ENCODE measurements around the gene GABRG3. TPM values are rescaled to one million over a fixed set of nuclear protein-coding genes. Genes with fewer than 3 reads are reported as not detected.

The GABRG3 gene
- total and polyA plus RNA-seq, 9 of the 15 experiments (the other 6 are each of a cell fraction or from before 2014, with no cell fraction given): 4.0 to 15.1 (median 11.2) TPM

DNA sequence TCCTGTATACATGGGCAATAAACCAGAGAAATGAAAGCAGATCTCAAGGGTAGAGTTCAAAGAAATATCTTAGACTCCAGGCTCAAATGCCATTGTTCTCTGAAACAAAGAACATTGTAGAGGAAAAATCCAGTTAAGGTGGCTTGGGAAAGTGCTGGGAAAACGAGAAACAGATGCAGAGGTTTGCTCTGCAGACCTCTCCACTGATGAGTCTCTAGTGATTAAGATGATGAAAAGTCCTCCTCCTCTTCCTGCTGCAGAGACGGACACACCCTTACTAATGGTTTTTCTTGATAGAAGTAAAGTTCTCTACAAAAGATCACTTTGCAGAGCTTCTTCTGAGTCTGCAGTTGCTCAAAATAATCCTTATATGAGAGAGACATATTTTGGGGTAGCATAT lies 264.7 kb downstream of the GABRG3 start:
- intact Hi-C loops (cut with micrococcal nuclease): no loop called here
- Histone ChIP-seq H3K36me3 (ENCODE audit: control insufficient read depth, insufficient read depth, low read length) (no peaks in the 10 kb centered on the region), H2AFZ (ENCODE audit: low read depth, low read length) (no peak overlapping the region), H3K9me1 (ENCODE audit: control insufficient read depth, insufficient read depth, low read length) (no peaks in the 10 kb centered on the region), H3K4me1 (replicated peaks in 1 of 2; ENCODE audit: control insufficient read depth in 2 of 2, insufficient read depth in 2 of 2, low read length in 2 of 2) (peaks cover 0 to 3% of the 10 kb centered on the region in 2 experiments; a peak in 2 of 5 replicates), H3K9me3 (replicated peaks; ENCODE audit: control insufficient read depth, insufficient read depth, low read depth, low read length) (no peaks in the 10 kb centered on the region), H3K9ac (ENCODE audit: insufficient read depth in 1 of 2, low read depth in 2 of 2, low read length in 2 of 2) (no peak overlapping the region), H3K4me2 (ENCODE audit: insufficient read depth, low read length) (no peak overlapping the region), H3K27me3 (ENCODE audit: control insufficient read depth in 2 of 2, insufficient read depth in 2 of 2, low read length in 2 of 2) (no peaks in the 10 kb centered on the region), H3K79me2 (ENCODE audit: control insufficient read depth, insufficient read depth, low read length) (no peaks in the 10 kb centered on the region), H4K20me1 (replicated peaks; ENCODE audit: control insufficient read depth, insufficient read depth, low read length) (peaks cover 3% of the 10 kb centered on the region), H3K4me3 (no peak overlapping the region), H3K27ac (ENCODE audit: extremely low read depth, low read depth, low read length) (no peak overlapping the region)
- in situ Hi-C loops (cut with MboI): no loop called here
- no peak for DNase-seq (ENCODE audit: extremely low read depth in 1 of 4, low spot score in 3 of 4)
- no peak for FAIRE-seq
- ChIA-PET CTCF (ENCODE audit: low intra/inter-chr PET ratio) (no interaction called here), POLR2A (no interaction called here)
- TF ChIP-seq MTF1 (CRISPR knock-in tag; IDR thresholded peaks at IDR 0.05; ENCODE audit: borderline replicate concordance) (no peak), RUNX1 (IDR thresholded peaks at IDR 0.05; ENCODE audit: low read depth) (no peak), HEY1 (CRISPR knock-in tag; IDR thresholded peaks at IDR 0.05; ENCODE audit: borderline replicate concordance) (no peak), ZNF282 (CRISPR knock-in tag; IDR thresholded peaks at IDR 0.05) (no peak), HCFC1 (IDR thresholded peaks at IDR 0.05; ENCODE audit: low read depth, low read length) (no peak), CBX3 (IDR thresholded peaks at IDR 0.05; ENCODE audit: borderline replicate concordance in 1 of 2, low read length in 2 of 2) (no peak), MYNN (IDR thresholded peaks at IDR 0.05) (no peak), MYNN (CRISPR knock-in tag; IDR thresholded peaks at IDR 0.05) (no peak), POLR2B (IDR thresholded peaks at IDR 0.05; ENCODE audit: low read depth, partially characterized antibody) (no peak)
- TF ChIP-seq, protein P1, sequence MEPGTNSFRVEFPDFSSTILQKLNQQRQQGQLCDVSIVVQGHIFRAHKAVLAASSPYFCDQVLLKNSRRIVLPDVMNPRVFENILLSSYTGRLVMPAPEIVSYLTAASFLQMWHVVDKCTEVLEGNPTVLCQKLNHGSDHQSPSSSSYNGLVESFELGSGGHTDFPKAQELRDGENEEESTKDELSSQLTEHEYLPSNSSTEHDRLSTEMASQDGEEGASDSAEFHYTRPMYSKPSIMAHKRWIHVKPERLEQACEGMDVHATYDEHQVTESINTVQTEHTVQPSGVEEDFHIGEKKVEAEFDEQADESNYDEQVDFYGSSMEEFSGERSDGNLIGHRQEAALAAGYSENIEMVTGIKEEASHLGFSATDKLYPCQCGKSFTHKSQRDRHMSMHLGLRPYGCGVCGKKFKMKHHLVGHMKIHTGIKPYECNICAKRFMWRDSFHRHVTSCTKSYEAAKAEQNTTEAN (CRISPR knock-in tag; IDR thresholded peaks at IDR 0.05): no peak
- TF ChIP-seq, protein P2, sequence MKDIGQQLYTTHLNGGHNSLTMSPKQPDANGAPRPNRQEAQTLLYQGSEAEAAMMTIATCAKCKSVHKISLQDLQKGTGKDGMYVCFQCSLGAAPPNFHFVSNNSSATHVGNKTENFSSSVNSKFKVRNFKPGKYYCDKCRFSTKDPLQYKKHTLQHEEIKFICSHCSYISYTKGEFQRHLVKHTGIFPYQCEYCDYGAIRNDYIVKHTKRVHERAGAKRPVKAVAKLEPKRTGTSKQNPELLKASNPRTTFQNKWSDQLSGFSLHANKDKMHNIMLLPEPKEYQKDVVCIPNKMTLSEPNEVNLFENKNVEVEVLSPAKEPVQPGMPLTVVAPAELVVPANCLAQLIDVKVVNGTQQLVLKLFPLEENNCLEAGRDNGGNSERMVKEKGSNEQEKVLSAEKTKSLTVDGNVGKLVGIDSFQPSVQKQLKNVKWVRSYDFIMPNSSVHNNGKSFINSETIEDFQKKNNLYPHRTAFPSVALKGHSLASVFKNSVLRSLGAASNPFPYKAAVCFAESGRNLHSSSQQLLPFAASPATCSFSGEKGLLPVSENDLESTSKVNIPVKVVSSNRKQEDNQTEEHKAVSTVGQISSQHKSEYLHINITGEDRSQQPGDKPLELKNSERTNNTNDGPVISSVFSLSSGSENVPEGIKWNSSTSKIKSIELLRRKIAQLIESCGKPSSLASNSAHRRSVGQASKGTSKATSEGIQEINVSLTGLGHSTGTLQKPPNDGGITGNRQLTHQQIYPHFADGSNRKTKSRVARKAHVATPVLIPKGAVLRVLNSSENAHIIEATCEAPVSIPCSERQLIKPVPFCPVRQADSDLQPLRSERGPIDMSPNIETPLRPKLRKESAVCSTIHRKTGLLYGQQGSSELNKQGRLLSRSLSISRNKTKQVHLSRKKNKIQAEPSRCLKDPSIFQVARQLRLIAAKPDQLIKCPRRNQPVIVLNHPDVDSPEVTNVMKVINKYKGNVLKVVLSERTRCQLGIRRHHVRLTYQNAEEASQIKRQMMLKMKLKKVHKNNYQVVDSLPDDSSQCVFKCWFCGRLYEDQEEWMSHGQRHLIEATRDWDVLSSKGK (CRISPR knock-in tag; IDR thresholded peaks at IDR 0.05): no peak
- no TSS peak for BruUV-seq (replicated peaks)
- WGBS (ENCODE audit: insufficient coverage, low coverage, missing lambda C conversion rate): 18% methylated on average over 2 of the region's 2 CpGs
- no peak for ATAC-seq

Data from K562 (cell line).